Trophoblast cell (in vitro differentiated cells and primary cell): ENCODE data around the gene PRLR.

ENCODE experiments used
- DNase-seq, 2 donors: peaks; one replicate each; pipeline ENCODE4 v3.0.0-alpha.2; 2016
- H2AFZ ChIP-seq: 2 replicates; pipeline ENCODE4 v1.6.1; 2013; ENCODE audit warnings: low read length, moderate library complexity, mild to moderate bottlenecking; ENCODE audit not compliant: insufficient read depth, poor library complexity
- H2AK5ac ChIP-seq: 2 replicates; pipeline ENCODE4 v1.6.1; 2013; ENCODE audit warnings: mild to moderate bottlenecking, low read length
- H2BK120ac ChIP-seq: 2 replicates; pipeline ENCODE4 v1.6.1; 2013; ENCODE audit warnings: low read length, mild to moderate bottlenecking, moderate library complexity; ENCODE audit not compliant: insufficient read depth, poor library complexity
- H2BK12ac ChIP-seq: 2 replicates; pipeline ENCODE4 v1.6.1; 2013; ENCODE audit warnings: mild to moderate bottlenecking, low read length, moderate library complexity
- H2BK5ac ChIP-seq: 2 replicates; pipeline ENCODE4 v1.6.1; 2013; ENCODE audit warnings: low read length, low read depth, moderate library complexity, mild to moderate bottlenecking; ENCODE audit not compliant: poor library complexity
- H3K14ac ChIP-seq: 2 replicates; pipeline ENCODE4 v1.6.1; 2013; ENCODE audit warnings: mild to moderate bottlenecking, low read length
- H3K18ac ChIP-seq: 2 replicates; pipeline ENCODE4 v1.6.1; 2013; ENCODE audit warnings: mild to moderate bottlenecking, low read length
- H3K23ac ChIP-seq: 2 replicates; pipeline ENCODE4 v1.6.1; 2013; ENCODE audit warnings: low read length
- H3K27ac ChIP-seq: 2 replicates; pipeline ENCODE4 v1.5.1; 2013; ENCODE audit warnings: low read depth, mild to moderate bottlenecking, inconsistent platforms, low read length, moderate library complexity
- H3K27me3 ChIP-seq: 2 replicates; pipeline ENCODE4 v1.6.1; 2013; ENCODE audit warnings: inconsistent platforms, mild to moderate bottlenecking, low read length, moderate library complexity; ENCODE audit not compliant: insufficient read depth
- H3K36me3 ChIP-seq, 2 experiments: 1 replicate in 1 of 2; 2 replicates in 1 of 2; pipeline ENCODE4 v1.6.1; 2013; ENCODE audit warnings: low read length in 2 of 2, mild to moderate bottlenecking in 2 of 2, moderate library complexity in 1 of 2; ENCODE audit not compliant: insufficient read depth in 2 of 2, control insufficient read depth in 1 of 2
- H3K4ac ChIP-seq: 2 replicates; pipeline ENCODE4 v1.6.1; 2013; ENCODE audit warnings: low read depth, mild to moderate bottlenecking, low read length, moderate library complexity
- H3K4me1 ChIP-seq, 2 experiments: 1 replicate in 1 of 2; 2 replicates in 1 of 2; pipeline ENCODE4 v1.6.1; 2013; ENCODE audit warnings: low read length in 2 of 2, mild to moderate bottlenecking in 2 of 2, moderate library complexity in 1 of 2; ENCODE audit not compliant: insufficient read depth in 2 of 2, control insufficient read depth in 1 of 2
- H3K4me2 ChIP-seq: 2 replicates; pipeline ENCODE4 v1.6.1; 2013; ENCODE audit warnings: inconsistent platforms, mild to moderate bottlenecking, low read length, moderate library complexity
- H3K4me3 ChIP-seq: 2 replicates; pipeline ENCODE4 v1.5.1; 2013; ENCODE audit warnings: mild to moderate bottlenecking, low read depth, low read length, inconsistent platforms
- H3K79me1 ChIP-seq: one replicate; pipeline ENCODE4 v1.6.1; 2013; ENCODE audit warnings: low read length
- H3K79me2 ChIP-seq: 2 replicates; pipeline ENCODE4 v1.6.1; 2013; ENCODE audit warnings: low read length, mild to moderate bottlenecking; ENCODE audit not compliant: control insufficient read depth, insufficient read depth, poor library complexity
- H3K9ac ChIP-seq: 2 replicates; pipeline ENCODE4 v1.6.1; 2013; ENCODE audit warnings: mild to moderate bottlenecking, low read length
- H3K9me3 ChIP-seq: 2 replicates; pipeline ENCODE4 v1.6.1; 2013; ENCODE audit warnings: low read depth, mild to moderate bottlenecking, control low read depth, inconsistent platforms, low read length; ENCODE audit not compliant: insufficient read depth
- H4K12ac ChIP-seq: 2 replicates; pipeline ENCODE4 v1.6.1; 2013; ENCODE audit warnings: low read depth, mild to moderate bottlenecking, low read length, moderate library complexity
- H4K8ac ChIP-seq: 2 replicates; pipeline ENCODE4 v1.6.1; 2013; ENCODE audit warnings: low read depth, mild to moderate bottlenecking, low read length, moderate library complexity
- H4K91ac ChIP-seq: one replicate; pipeline ENCODE4 v1.6.1; 2013; ENCODE audit warnings: low read depth, mild to moderate bottlenecking, low read length, moderate library complexity
- WGBS: extraction: QIAGEN DNeasy Blood & Tissue Kit; methylation state at CpG from one replicate; pipeline ENCODE4 v1.1.7; 2013; ENCODE audit warnings: missing lambda C conversion rate; ENCODE audit not compliant: insufficient read length, insufficient coverage; ENCODE audit errors: extremely low coverage; 5-methylcytosine and 5-hydroxymethylcytosine counted together

Gene PRLR

DNA sequence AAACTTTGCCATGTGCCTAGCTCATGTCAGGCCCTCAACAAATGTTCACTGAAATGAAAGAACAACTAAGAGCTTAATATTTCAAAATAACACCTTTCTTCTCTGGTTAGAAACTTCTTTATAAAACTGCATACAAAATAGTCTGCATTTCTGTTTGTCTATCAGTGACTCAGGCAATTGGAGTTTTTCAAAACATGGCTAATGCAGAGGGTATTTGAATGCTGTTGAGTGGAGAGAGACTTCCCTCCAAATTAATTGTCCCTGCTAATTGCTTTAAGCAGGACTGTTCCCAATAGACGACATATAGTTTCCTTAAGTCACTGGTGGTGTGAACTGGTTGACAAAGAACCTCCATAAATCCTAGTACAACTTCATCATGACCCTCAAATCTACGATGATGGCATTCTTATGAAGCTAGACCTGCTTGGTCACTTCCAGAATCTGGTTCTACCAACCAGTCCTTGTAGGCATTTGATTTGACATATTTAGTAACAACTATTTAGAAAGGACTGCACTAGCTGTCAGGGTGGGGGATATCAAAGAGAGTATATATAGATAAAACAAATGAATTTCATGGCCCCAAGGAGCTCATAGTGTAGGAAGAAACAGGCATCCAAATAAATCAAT lies 84.5 kb downstream of the PRLR start:
- Histone ChIP-seq H2BK5ac (no peak overlapping the region), H4K8ac (no peak overlapping the region), H3K4me3 (no peak overlapping the region), H3K79me2 (no peaks in the 10 kb centered on the region), H4K91ac (no peak overlapping the region), H3K36me3 (no peaks in the 10 kb centered on the region), H3K9ac (no peak overlapping the region), H3K14ac (no peak overlapping the region), H3K9me3 (no peaks in the 10 kb centered on the region), H2AK5ac (no peak overlapping the region), H2BK120ac (no peak overlapping the region), H3K23ac (no peak overlapping the region), H3K27ac (no peak overlapping the region), H2BK12ac (no peak overlapping the region), H3K18ac (no peak overlapping the region), H2AFZ (no peak overlapping the region), H4K12ac (no peak overlapping the region), H3K4me2 (no peak overlapping the region), H3K79me1 (no peaks in the 10 kb centered on the region), H3K27me3 (no peaks in the 10 kb centered on the region), H3K4me1 (peaks cover 0 to 2% of the 10 kb centered on the region in 2 experiments), H3K4ac (no peak overlapping the region)
- peak; percentile 7 to 67 for DNase-seq
- WGBS: no CpG with 5 or more reads among the region's 2 CpGs

DNA sequence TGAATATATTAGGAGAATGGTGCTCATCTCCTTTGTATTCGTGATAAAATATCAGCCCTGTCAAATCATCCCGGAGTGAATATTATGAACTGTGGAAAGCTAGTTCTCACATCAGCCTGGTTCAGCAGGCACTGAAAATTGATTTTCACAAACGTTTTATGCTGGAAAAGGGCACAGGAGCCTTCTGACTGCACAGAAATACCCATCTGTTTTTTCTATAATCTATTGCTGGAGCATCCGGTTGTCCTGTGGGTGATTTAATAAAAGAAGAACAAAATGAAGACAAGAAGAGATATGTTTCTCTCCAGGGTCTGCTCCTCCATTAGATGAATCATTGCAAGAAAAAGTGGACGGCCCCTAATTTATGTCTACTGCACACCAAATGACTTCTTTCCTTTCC lies 85.3 kb downstream of the PRLR start:
- DNase-seq: no peak
- Histone ChIP-seq H2BK12ac (no peak overlapping the region), H4K12ac (no peak overlapping the region)

DNA sequence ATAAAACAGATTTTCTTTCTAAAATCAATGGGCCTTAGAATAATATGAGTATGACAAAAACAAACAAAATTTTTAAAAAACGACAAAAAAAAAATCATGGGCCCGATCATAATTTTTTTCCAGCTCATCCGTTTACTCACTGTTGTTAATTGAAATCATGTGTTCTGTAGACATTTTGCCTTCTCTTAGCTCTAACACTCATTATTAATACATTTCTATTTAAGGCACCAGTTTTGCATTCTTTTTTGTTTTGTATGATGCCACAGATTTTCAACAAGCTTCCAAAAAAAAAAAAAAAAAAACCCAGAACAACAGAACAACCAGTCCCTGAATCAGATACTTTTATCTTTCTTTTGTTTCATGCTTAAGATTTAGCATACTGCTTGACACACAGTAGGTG lies 86.4 kb downstream of the PRLR start:
- Histone ChIP-seq H4K8ac (no peak overlapping the region), H3K14ac (no peak overlapping the region), H4K91ac (no peak overlapping the region), H2AFZ (no peak overlapping the region), H3K27me3 (no peaks in the 10 kb centered on the region), H3K4me2 (no peak overlapping the region), H3K18ac (no peak overlapping the region), H2BK5ac (no peak overlapping the region), H3K27ac (no peak overlapping the region), H3K79me2 (no peaks in the 10 kb centered on the region), H3K36me3 (no peaks in the 10 kb centered on the region), H3K9me3 (no peaks in the 10 kb centered on the region), H3K4me3 (no peak overlapping the region), H3K4ac (no peak overlapping the region), H2AK5ac (no peak overlapping the region), H3K4me1 (peaks cover 0 to 2% of the 10 kb centered on the region in 2 experiments), H4K12ac (no peak overlapping the region), H3K79me1 (no peaks in the 10 kb centered on the region), H3K9ac (no peak overlapping the region), H2BK120ac (no peak overlapping the region), H2BK12ac (no peak overlapping the region), H3K23ac (no peak overlapping the region)
- no peak for DNase-seq
- no CpG with 5 or more reads among the region's 3 CpGs for WGBS

More for the DNA sequence above, 85.3 kb downstream of the PRLR start:
- peaks cover 0 to 2% of the 10 kb centered on the region in 2 experiments for H3K4me1 ChIP-seq
- H2BK5ac ChIP-seq: no peak overlapping the region
- no peaks in the 10 kb centered on the region for H3K36me3 ChIP-seq
- H2AFZ ChIP-seq: no peak overlapping the region
- H3K27ac ChIP-seq: no peak overlapping the region
- no peaks in the 10 kb centered on the region for H3K79me2 ChIP-seq
- no peak overlapping the region for H3K9ac ChIP-seq
- no peak overlapping the region for H3K18ac ChIP-seq
- H3K4me3 ChIP-seq: no peak overlapping the region
- no peak overlapping the region for H3K23ac ChIP-seq
- H3K4me2 ChIP-seq: no peak overlapping the region
- H3K9me3 ChIP-seq: no peaks in the 10 kb centered on the region
- no peak overlapping the region for H2AK5ac ChIP-seq
- no peak overlapping the region for H3K4ac ChIP-seq
- H3K27me3 ChIP-seq: no peaks in the 10 kb centered on the region
- no peaks in the 10 kb centered on the region for H3K79me1 ChIP-seq
- no peak overlapping the region for H3K14ac ChIP-seq
- H2BK120ac ChIP-seq: no peak overlapping the region
- H4K91ac ChIP-seq: no peak overlapping the region
- H4K8ac ChIP-seq: no peak overlapping the region
- WGBS: no CpG with 5 or more reads among the region's 5 CpGs

DNA sequence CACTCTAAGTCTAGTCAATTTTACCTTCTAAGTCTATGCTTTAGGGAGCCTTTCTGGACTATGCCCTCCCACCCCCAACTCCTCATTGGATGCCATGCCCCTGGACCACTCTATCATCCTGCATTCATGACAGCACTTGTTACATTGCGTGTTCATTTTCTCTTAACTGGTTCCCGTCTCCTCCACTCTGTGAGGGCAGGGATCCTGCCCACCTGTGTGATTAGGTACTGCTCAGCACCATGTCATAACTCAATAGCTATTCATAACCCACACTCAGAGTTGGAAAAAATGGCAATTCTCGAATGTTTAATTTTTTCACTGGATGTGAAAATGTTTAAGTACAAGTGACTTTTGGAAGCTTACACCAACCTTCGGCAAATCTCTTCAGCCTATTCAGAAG lies 88.5 kb downstream of the PRLR start:
- Histone ChIP-seq H2BK12ac (no peak overlapping the region), H3K4me2 (no peak overlapping the region), H2AFZ (no peak overlapping the region), H4K91ac (no peak overlapping the region), H3K4me3 (no peak overlapping the region), H4K8ac (no peak overlapping the region), H4K12ac (no peak overlapping the region), H3K36me3 (no peaks in the 10 kb centered on the region), H3K14ac (no peak overlapping the region), H3K4me1 (peaks cover 0 to 2% of the 10 kb centered on the region in 2 experiments), H3K79me2 (no peaks in the 10 kb centered on the region), H3K9me3 (no peaks in the 10 kb centered on the region), H2BK5ac (no peak overlapping the region), H3K9ac (no peak overlapping the region), H3K27ac (no peak overlapping the region), H2AK5ac (no peak overlapping the region), H3K79me1 (no peaks in the 10 kb centered on the region), H3K18ac (no peak overlapping the region), H3K4ac (no peak overlapping the region), H3K27me3 (no peaks in the 10 kb centered on the region), H2BK120ac (no peak overlapping the region), H3K23ac (no peak overlapping the region)
- WGBS: no CpG with 5 or more reads among the region's 4 CpGs
- no peak for DNase-seq
